ENCODE data around the gene TRIM10.

TRIM10 gene

GRCh38 chr6:30160785-30161531 is at the start of gene TRIM10:
Gene TRIM10 (minus strand): TSS chr6:30161211. CDS start chr6:30160858, 353 bp downstream.
- no peak for DNase-seq

GRCh38 chr6:30207619-30208295 is 46.7 kb upstream of the TRIM10 start:
- DNase-seq: no peak

GRCh38 chr6:30206799-30207618 is 46.0 kb upstream of the TRIM10 start:
- DNase-seq: peak in 1 of 58 donors; percentile 10

GRCh38 chr6:30206152-30206551 is 45.1 kb upstream of the TRIM10 start:
- no peak for DNase-seq

GRCh38 chr6:30204116-30204515 is 43.1 kb upstream of the TRIM10 start:
- DNase-seq: no peak

- DNase-seq: no peak
These were observed 41.4 kb upstream of the TRIM10 start for GRCh38 chr6:30202366-30202765.

GRCh38 chr6:30200551-30201281 is 39.7 kb upstream of the TRIM10 start:
- DNase-seq: no peak

GRCh38 chr6:30198166-30199084 is 37.4 kb upstream of the TRIM10 start:
- DNase-seq: no peak

GRCh38 chr6:30196376-30196775 is 35.4 kb upstream of the TRIM10 start:
- no peak for DNase-seq

GRCh38 chr6:30195951-30196350 is 34.9 kb upstream of the TRIM10 start:
- no peak for DNase-seq

- DNase-seq: no peak
These were observed 34.0 kb upstream of the TRIM10 start for GRCh38 chr6:30194797-30195690.

GRCh38 chr6:30192076-30192475 is 31.1 kb upstream of the TRIM10 start:
- DNase-seq: peak in 1 of 58 donors; percentile 34

- DNase-seq: no peak
These were observed 27.5 kb upstream of the TRIM10 start for GRCh38 chr6:30188541-30188940.

GRCh38 chr6:30185846-30186484 is 25.0 kb upstream of the TRIM10 start:
- DNase-seq: no peak

GRCh38 chr6:30184417-30185031 is 23.5 kb upstream of the TRIM10 start:
- DNase-seq: no peak

- DNase-seq: no peak
These were observed 19.1 kb upstream of the TRIM10 start for GRCh38 chr6:30180145-30180544.

- DNase-seq: no peak
These were observed 17.8 kb upstream of the TRIM10 start for GRCh38 chr6:30178837-30179236.

- no peak for DNase-seq
These were observed 14.8 kb upstream of the TRIM10 start for GRCh38 chr6:30175765-30176164.
